ENCODE data around the gene WLS.

DNA sequence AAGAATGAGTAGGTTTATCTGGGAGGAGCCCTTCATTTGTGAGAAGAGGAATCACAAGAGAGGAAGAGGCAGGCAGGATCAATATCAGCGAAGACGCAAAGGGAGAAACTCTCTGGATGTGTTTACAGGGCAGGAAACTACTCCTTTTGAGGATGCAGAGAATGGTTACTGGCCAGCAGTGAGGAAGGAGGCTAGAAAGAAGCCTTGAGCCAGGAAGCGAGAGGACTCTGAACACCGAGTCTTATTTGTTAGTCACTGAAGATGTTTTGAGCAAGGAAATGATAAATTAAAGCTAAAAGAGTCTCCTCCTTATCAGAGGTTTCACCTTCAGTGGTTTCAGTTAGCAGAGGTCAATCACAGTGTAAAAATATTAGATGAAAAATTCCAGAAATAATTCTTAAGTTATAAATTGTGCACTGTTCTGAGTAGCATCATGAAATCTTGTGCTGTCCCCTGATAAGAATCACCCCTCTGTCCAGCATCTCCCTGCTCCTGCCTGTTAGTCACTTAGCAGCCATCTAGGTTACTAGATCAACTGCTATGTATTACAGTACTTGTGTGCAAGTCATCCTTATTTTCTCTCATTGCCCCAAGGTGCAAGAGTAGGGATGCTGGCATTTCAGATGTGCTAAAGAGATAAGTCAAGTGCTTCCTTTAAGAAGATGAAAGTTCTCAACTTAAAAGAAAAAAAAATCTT lies 43.5 kb downstream of the WLS start:
- TF ChIP-seq, protein P1, sequence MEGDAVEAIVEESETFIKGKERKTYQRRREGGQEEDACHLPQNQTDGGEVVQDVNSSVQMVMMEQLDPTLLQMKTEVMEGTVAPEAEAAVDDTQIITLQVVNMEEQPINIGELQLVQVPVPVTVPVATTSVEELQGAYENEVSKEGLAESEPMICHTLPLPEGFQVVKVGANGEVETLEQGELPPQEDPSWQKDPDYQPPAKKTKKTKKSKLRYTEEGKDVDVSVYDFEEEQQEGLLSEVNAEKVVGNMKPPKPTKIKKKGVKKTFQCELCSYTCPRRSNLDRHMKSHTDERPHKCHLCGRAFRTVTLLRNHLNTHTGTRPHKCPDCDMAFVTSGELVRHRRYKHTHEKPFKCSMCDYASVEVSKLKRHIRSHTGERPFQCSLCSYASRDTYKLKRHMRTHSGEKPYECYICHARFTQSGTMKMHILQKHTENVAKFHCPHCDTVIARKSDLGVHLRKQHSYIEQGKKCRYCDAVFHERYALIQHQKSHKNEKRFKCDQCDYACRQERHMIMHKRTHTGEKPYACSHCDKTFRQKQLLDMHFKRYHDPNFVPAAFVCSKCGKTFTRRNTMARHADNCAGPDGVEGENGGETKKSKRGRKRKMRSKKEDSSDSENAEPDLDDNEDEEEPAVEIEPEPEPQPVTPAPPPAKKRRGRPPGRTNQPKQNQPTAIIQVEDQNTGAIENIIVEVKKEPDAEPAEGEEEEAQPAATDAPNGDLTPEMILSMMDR (IDR thresholded peaks at IDR 0.05): no peak
- TF ChIP-seq POLR2A (IDR thresholded peaks at IDR 0.05) (no peak), EP300 (IDR thresholded peaks at IDR 0.05) (no peak)

All from tibial nerve (tissue), 4 donors.